Measurements from ENCODE around the gene TCP11L2.

DNA sequence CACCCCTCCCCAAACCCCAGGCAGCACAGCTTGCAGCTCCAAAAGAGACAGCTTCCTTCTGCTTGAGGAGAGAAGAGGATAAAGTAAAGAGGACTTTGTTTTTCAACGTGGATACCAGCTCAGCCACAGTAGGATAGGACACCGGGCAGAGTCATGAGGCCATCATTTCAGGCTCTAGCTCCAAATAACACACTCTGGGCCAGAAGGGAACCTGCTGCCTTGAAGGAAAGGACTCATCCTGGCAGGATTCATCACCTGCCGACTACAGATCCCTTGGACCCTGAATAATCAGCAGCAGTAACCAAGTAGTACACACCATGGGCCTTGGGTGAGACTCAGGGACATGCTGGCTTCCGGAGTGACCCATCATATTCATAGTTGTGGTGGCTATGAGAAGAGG is 44.3 kb upstream of the TCP11L2 start:
- TF ChIP-seq, protein P1, sequence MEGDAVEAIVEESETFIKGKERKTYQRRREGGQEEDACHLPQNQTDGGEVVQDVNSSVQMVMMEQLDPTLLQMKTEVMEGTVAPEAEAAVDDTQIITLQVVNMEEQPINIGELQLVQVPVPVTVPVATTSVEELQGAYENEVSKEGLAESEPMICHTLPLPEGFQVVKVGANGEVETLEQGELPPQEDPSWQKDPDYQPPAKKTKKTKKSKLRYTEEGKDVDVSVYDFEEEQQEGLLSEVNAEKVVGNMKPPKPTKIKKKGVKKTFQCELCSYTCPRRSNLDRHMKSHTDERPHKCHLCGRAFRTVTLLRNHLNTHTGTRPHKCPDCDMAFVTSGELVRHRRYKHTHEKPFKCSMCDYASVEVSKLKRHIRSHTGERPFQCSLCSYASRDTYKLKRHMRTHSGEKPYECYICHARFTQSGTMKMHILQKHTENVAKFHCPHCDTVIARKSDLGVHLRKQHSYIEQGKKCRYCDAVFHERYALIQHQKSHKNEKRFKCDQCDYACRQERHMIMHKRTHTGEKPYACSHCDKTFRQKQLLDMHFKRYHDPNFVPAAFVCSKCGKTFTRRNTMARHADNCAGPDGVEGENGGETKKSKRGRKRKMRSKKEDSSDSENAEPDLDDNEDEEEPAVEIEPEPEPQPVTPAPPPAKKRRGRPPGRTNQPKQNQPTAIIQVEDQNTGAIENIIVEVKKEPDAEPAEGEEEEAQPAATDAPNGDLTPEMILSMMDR (IDR thresholded peaks at IDR 0.05), result no peak
- TF ChIP-seq POLR2A (IDR thresholded peaks at IDR 0.05), result no peak
